ENCODE data around the gene EYA2. TPM values are rescaled to one million over a fixed set of nuclear protein-coding genes. Genes with fewer than 3 reads are reported as not detected.

The EYA2 gene
- total RNA-seq, 4 donors from 2014 or later: 2.0 to 11.0 (median 5.6) TPM

DNA sequence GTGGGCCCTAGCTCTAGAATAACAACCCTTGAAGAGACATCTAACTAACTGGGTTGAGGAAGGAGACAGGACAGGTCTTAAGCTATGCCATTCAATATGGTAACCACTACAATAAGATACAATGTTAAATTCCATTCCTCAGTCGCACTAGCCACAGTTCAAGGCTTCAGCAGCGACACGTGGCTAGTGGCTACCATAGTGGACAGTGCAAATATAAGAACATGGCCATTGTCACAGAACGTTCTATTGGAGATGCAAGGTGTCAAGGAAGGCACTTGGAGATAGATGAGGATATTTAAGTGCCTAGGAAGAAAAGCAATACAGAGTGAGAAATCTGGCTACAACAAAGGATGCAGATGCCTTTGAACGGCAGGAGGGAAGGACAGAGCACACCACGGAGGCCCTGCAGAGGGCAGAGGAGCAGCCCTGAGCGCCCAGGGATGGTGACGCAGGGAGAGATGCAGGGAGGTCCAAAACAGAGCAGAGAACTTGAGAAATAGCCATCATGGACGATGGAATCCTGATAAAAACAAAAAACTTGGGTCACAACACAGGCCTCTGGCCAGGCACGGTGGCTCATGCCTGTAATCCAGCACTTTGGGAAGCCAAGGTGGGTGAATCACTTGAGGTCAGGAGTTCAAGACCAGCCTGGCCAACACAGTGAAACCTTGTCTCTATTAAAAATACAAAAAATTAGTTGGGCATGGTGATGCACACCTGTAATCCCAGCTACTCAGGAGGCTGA is 321.2 kb downstream of the EYA2 start:
- TF ChIP-seq POLR2A (IDR thresholded peaks at IDR 0.05): no peak
- TF ChIP-seq, protein P1, sequence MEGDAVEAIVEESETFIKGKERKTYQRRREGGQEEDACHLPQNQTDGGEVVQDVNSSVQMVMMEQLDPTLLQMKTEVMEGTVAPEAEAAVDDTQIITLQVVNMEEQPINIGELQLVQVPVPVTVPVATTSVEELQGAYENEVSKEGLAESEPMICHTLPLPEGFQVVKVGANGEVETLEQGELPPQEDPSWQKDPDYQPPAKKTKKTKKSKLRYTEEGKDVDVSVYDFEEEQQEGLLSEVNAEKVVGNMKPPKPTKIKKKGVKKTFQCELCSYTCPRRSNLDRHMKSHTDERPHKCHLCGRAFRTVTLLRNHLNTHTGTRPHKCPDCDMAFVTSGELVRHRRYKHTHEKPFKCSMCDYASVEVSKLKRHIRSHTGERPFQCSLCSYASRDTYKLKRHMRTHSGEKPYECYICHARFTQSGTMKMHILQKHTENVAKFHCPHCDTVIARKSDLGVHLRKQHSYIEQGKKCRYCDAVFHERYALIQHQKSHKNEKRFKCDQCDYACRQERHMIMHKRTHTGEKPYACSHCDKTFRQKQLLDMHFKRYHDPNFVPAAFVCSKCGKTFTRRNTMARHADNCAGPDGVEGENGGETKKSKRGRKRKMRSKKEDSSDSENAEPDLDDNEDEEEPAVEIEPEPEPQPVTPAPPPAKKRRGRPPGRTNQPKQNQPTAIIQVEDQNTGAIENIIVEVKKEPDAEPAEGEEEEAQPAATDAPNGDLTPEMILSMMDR (IDR thresholded peaks at IDR 0.05): no peak
- no peak overlapping the region for H3K27ac ChIP-seq
- no peaks in the 10 kb centered on the region for H3K36me3 ChIP-seq
- H3K4me1 ChIP-seq: no peaks in the 10 kb centered on the region
- no peak for DNase-seq
- no peaks in the 10 kb centered on the region for H3K27me3 ChIP-seq
- no peak overlapping the region for H3K4me3 ChIP-seq
- no peaks in the 10 kb centered on the region for H3K9me3 ChIP-seq
- intact Hi-C loops (cut with DNase I; ENCODE audit: low total_unique reads): no loop called here

DNA sequence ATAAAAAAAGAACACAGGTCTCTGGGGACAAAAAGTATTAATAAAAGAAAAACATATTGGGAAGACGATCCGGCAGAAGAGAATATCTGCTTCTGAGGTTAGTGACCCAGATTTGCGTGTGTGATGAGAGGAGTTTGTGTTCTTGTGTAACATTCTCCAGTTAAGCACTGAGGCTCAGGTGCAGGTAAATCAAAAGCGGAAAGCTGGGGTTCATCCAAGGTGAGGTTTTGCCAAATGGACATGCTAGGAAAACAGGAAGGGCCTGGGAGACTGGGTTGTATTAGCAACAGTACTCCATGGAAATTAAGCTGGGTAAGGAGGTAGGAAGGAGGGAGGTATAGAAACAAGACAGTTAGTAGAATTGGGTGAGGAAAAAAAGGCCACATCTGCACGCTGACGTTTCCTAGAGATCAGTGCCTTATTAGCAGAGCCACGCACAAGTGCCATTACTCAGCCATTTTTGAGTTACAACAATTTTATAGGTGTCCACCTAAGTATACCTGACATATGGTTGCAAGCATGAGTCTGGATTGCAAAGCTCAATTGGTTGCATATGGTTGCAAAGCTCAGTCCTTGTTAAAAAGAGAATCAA is 322.3 kb downstream of the EYA2 start:
- H3K36me3 ChIP-seq: no peaks in the 10 kb centered on the region
- H3K4me1 ChIP-seq: no peaks in the 10 kb centered on the region
- no peaks in the 10 kb centered on the region for H3K27me3 ChIP-seq
- H3K27ac ChIP-seq: no peak overlapping the region
- no peak for TF ChIP-seq POLR2A (IDR thresholded peaks at IDR 0.05)
- TF ChIP-seq, protein P1 (IDR thresholded peaks at IDR 0.05): no peak
- no peaks in the 10 kb centered on the region for H3K9me3 ChIP-seq
- intact Hi-C loops (cut with DNase I; ENCODE audit: low total_unique reads): no loop called here
- no peak overlapping the region for H3K4me3 ChIP-seq
- no peak for DNase-seq

DNA sequence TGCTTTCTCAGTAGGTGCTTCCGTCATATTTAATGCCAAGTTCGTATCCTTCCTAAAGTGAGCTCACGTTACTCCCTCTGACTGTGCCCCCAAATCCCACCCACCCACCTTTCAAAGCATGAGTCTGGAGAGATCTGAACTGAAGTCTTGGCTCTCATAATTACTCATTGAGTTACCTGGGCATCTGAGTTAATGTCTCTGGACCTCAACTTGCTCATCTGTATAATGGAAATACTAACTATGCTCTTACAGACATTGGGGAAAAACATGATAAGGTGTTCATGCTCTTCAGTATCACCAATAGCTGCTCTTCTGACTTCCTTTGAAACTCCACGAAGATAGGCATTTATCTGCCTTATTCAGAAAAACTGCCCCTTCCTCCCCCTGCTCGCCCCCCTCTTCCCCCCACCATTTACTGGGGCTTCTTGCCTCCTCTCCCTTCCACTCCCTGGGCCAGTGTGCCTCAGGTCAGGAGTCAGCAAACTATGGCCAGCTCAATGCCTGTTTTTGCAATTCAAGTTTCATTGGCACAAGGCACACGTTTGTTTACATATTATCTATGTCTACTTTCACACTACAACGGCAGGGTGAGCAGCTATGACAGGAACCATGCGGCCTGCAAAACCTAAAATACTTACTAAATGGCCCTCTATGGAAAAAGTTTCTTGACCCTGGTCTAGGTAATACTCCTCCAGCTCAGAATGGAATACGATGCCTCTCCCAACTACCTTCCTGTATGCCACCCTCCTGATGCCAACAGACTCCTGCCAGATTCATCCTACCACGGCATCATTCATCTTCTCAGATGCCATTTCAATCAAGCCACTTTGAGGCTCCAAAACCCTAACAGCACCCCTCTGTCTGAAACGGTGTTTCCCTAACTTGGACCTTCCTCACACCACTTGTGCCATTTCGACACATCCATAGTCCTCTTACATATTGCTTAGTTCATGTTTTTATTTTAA is 323.1 kb downstream of the EYA2 start:
- H3K4me3 ChIP-seq: no peak overlapping the region
- H3K27me3 ChIP-seq: no peaks in the 10 kb centered on the region
- H3K4me1 ChIP-seq: no peaks in the 10 kb centered on the region
- intact Hi-C loops (cut with DNase I; ENCODE audit: low total_unique reads): no loop called here
- H3K36me3 ChIP-seq: no peaks in the 10 kb centered on the region
- no peak overlapping the region for H3K27ac ChIP-seq
- no peaks in the 10 kb centered on the region for H3K9me3 ChIP-seq
- no peak for DNase-seq
- TF ChIP-seq, protein P1 (IDR thresholded peaks at IDR 0.05): no peak
- no peak for TF ChIP-seq POLR2A (IDR thresholded peaks at IDR 0.05)

DNA sequence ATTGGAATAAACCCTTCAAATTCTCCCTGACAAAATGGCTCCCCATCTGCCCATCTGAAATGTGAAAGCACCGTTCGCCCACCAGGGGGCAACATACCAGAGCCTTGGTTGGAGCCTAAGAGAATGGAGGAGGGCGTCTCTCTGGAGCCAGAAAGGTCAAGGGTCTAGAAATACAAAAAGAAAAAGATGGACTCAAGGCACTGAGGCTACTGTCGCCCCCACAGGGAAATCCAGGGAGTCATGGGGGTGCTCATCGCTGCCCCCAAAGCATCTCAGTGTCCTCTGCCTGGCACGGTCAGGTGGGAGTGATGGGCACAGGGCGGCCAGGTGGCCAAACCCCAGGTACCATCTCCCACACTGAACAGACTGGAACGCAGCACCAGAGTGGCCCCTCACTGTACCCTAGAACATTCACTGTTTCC is 325.5 kb downstream of the EYA2 start:
- TF ChIP-seq, protein P1 (IDR thresholded peaks at IDR 0.05): peak in 3 of 4 experiments; percentile 8 to 36 (median 8)
- TF ChIP-seq POLR2A (IDR thresholded peaks at IDR 0.05): no peak
- Histone ChIP-seq H3K4me1 (no peaks in the 10 kb centered on the region), H3K36me3 (no peaks in the 10 kb centered on the region), H3K4me3 (no peak overlapping the region), H3K27ac (no peak overlapping the region), H3K27me3 (no peaks in the 10 kb centered on the region), H3K9me3 (no peaks in the 10 kb centered on the region)
- no peak for DNase-seq
- intact Hi-C loops (cut with DNase I; ENCODE audit: low total_unique reads): no loop called here
